HepG2 (cell line): ENCODE results near the gene PMIS2. TPM values are rescaled to one million over a fixed set of nuclear protein-coding genes. Genes with fewer than 3 reads are reported as not detected.

Source experiments
- ELF1 ChIP-seq: sonication (generic); formaldehyde crosslinking; IDR thresholded peaks from 2 replicates; pipeline ENCODE4 v1.4.0; 2020; ENCODE audit warnings: missing genetic modification reagents
- GPN1 ChIP-seq: sonication (generic); formaldehyde crosslinking; IDR thresholded peaks from 2 replicates; pipeline ENCODE4 v1.5.1; 2020; ENCODE audit warnings: missing genetic modification reagents, borderline replicate concordance
- NFE2L2 ChIP-seq: fragments of 150-350 bp; IDR thresholded peaks from 2 replicates; pipeline ENCODE4 v1.6.1; 2014; ENCODE audit warnings: low read length
- PITX1 ChIP-seq: sonication (generic); formaldehyde crosslinking; IDR thresholded peaks from 2 replicates; pipeline ENCODE4 v1.5.1; 2020; ENCODE audit warnings: mild to moderate bottlenecking, missing genetic modification reagents
- RFXAP ChIP-seq: sonication (generic); formaldehyde crosslinking; IDR thresholded peaks from 2 replicates; pipeline ENCODE4 v1.4.0; 2020; ENCODE audit warnings: missing genetic modification reagents, borderline replicate concordance
- SATB2 ChIP-seq: sonication (generic); formaldehyde crosslinking; IDR thresholded peaks from 2 replicates; pipeline ENCODE4 v1.5.0; 2020; ENCODE audit warnings: missing genetic modification reagents
- STAG1 ChIP-seq: sonication (generic); formaldehyde crosslinking; IDR thresholded peaks from 2 replicates; pipeline ENCODE4 v1.4.0; 2020; ENCODE audit warnings: missing genetic modification reagents
- TBL1XR1 ChIP-seq: fragments of 150-350 bp; IDR thresholded peaks from 2 replicates; pipeline ENCODE4 v1.6.1; 2014; ENCODE audit warnings: borderline replicate concordance, low read length; ENCODE audit not compliant: partially characterized antibody
- ZBTB43 ChIP-seq: sonication (generic); formaldehyde crosslinking; conservative IDR thresholded peaks from 2 replicates; pipeline ENCODE4 v1.4.0; 2020; ENCODE audit warnings: missing genetic modification reagents
- ZKSCAN1 ChIP-seq: fragments of 150-350 bp; IDR thresholded peaks from 2 replicates; pipeline ENCODE4 v1.6.1; 2014; ENCODE audit warnings: low read length
- ZNF230 ChIP-seq: sonication (generic); formaldehyde crosslinking; IDR thresholded peaks from 2 replicates; pipeline ENCODE4 v1.4.0; 2020; ENCODE audit warnings: mild to moderate bottlenecking, missing genetic modification reagents
- ZNF326 ChIP-seq: sonication (generic); formaldehyde crosslinking; IDR thresholded peaks from 2 replicates; pipeline ENCODE4 v1.4.0; 2020; ENCODE audit warnings: missing genetic modification reagents, borderline replicate concordance
- ZNF329 ChIP-seq: sonication (generic); formaldehyde crosslinking; IDR thresholded peaks from 2 replicates; pipeline ENCODE4 v1.9.0; 2021; ENCODE audit warnings: low read depth, mild to moderate bottlenecking, missing genetic modification reagents
- ZNF546 ChIP-seq: sonication (generic); formaldehyde crosslinking; conservative IDR thresholded peaks from 2 replicates; pipeline ENCODE4 v1.8.1; 2023; ENCODE audit warnings: mild to moderate bottlenecking, missing genetic modification reagents
- ZNF550 ChIP-seq: sonication (generic); formaldehyde crosslinking; IDR thresholded peaks from 2 replicates; pipeline ENCODE4 v1.4.0; 2020; ENCODE audit warnings: mild to moderate bottlenecking, missing genetic modification reagents, borderline replicate concordance
- ZNF589 ChIP-seq: sonication (generic); formaldehyde crosslinking; conservative IDR thresholded peaks from 2 replicates; pipeline ENCODE4 v1.8.0; 2022; ENCODE audit warnings: mild to moderate bottlenecking, moderate library complexity, missing genetic modification reagents
- ZNF704 ChIP-seq: sonication (generic); formaldehyde crosslinking; IDR thresholded peaks from 2 replicates; pipeline ENCODE4 v1.8.1; 2023; ENCODE audit warnings: mild to moderate bottlenecking, inconsistent platforms, moderate library complexity, missing genetic modification reagents, borderline replicate concordance
- ZNF883 ChIP-seq: sonication (generic); formaldehyde crosslinking; IDR thresholded peaks from 2 replicates; pipeline ENCODE4 v1.5.1; 2020; ENCODE audit warnings: mild to moderate bottlenecking, missing genetic modification reagents; ENCODE audit errors: not compliant biosample characterization
- ZSCAN20 ChIP-seq: sonication (generic); formaldehyde crosslinking; IDR thresholded peaks from 2 replicates; pipeline ENCODE4 v1.4.0; 2020; ENCODE audit warnings: missing genetic modification reagents, mild to moderate bottlenecking, borderline replicate concordance
- polyA plus RNA-seq, 8 experiments: library from polyadenylated mRNA; depleted of rRNA in 3 of 8; stranded (reverse) in 7 of 8; unstranded in 1 of 8; fragments of >200 nt; fragmentation: Illumina TruSeq in 4 of 8; extraction: Trizol in 4 of 8; gene quantifications; 2 replicates each; pipeline versions ENCODE4 v1.2.1 to v1.2.3, GENCODE V29; 2011 to 2016; ENCODE audit warnings: low read depth in 4 of 8, missing spikeins in 1 of 8, mixed read lengths in 1 of 8; ENCODE audit not compliant: insufficient read depth in 1 of 8
- total RNA-seq, 5 experiments: library from RNA; depleted of rRNA; stranded (reverse); fragments of >200 nt; fragmentation: Illumina TruSeq; extraction: Trizol; gene quantifications; 2 replicates each; pipeline ENCODE4 v1.2.3, GENCODE V29; 2016; ENCODE audit warnings: low read depth in 1 of 5
- TF ChIP-seq, protein P1 (sequence below): sonication (generic); formaldehyde crosslinking; IDR thresholded peaks from one replicate; pipeline ENCODE4 v1.5.1; 2020; ENCODE audit warnings: mild to moderate bottlenecking, missing genetic modification reagents; ENCODE audit errors: not compliant biosample characterization

PMIS2 gene
- total and polyA plus RNA-seq, 2 of the 13 experiments (the other 11 are each of a cell fraction or from before 2014, with no cell fraction given) = not detected

DNA sequence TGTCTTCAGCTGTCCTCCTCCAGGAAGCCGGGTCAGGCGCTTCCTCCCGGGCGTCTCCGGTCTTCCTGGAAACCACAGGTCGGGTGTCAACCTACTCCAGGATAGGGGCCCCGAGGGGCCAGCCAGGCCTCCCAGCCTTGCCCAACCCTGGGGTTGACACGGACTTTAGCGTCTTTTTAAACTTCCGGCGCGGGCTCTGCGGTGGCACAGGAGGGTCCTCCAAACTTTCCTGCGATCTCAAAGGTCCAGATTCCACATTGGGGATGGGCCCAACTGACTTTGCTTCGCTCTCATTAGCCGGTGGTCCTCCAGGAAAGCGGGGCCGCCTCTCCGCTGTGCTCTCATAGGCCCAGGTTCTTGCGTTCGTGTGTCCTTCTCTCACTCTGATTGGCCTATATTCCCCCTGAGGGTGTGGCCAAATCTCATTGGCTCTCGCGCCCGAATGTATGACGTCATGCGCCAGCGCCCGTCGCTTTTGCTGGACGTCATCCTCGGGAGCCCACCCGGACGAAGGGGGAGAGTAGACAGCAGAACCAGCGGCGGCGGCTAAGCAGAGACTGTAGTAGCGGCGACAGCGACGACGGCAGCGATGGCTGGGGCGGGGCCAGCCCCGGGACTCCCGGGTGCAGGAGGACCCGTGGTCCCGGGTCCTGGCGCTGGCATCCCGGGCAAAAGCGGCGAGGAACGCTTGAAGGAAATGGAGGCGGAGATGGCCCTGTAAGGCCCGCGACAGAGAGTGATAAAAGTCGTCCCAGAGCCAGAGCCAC is 42.8 kb downstream of the PMIS2 start, which contains the start of gene RBM42 (continued):
- TF ChIP-seq, protein P1, sequence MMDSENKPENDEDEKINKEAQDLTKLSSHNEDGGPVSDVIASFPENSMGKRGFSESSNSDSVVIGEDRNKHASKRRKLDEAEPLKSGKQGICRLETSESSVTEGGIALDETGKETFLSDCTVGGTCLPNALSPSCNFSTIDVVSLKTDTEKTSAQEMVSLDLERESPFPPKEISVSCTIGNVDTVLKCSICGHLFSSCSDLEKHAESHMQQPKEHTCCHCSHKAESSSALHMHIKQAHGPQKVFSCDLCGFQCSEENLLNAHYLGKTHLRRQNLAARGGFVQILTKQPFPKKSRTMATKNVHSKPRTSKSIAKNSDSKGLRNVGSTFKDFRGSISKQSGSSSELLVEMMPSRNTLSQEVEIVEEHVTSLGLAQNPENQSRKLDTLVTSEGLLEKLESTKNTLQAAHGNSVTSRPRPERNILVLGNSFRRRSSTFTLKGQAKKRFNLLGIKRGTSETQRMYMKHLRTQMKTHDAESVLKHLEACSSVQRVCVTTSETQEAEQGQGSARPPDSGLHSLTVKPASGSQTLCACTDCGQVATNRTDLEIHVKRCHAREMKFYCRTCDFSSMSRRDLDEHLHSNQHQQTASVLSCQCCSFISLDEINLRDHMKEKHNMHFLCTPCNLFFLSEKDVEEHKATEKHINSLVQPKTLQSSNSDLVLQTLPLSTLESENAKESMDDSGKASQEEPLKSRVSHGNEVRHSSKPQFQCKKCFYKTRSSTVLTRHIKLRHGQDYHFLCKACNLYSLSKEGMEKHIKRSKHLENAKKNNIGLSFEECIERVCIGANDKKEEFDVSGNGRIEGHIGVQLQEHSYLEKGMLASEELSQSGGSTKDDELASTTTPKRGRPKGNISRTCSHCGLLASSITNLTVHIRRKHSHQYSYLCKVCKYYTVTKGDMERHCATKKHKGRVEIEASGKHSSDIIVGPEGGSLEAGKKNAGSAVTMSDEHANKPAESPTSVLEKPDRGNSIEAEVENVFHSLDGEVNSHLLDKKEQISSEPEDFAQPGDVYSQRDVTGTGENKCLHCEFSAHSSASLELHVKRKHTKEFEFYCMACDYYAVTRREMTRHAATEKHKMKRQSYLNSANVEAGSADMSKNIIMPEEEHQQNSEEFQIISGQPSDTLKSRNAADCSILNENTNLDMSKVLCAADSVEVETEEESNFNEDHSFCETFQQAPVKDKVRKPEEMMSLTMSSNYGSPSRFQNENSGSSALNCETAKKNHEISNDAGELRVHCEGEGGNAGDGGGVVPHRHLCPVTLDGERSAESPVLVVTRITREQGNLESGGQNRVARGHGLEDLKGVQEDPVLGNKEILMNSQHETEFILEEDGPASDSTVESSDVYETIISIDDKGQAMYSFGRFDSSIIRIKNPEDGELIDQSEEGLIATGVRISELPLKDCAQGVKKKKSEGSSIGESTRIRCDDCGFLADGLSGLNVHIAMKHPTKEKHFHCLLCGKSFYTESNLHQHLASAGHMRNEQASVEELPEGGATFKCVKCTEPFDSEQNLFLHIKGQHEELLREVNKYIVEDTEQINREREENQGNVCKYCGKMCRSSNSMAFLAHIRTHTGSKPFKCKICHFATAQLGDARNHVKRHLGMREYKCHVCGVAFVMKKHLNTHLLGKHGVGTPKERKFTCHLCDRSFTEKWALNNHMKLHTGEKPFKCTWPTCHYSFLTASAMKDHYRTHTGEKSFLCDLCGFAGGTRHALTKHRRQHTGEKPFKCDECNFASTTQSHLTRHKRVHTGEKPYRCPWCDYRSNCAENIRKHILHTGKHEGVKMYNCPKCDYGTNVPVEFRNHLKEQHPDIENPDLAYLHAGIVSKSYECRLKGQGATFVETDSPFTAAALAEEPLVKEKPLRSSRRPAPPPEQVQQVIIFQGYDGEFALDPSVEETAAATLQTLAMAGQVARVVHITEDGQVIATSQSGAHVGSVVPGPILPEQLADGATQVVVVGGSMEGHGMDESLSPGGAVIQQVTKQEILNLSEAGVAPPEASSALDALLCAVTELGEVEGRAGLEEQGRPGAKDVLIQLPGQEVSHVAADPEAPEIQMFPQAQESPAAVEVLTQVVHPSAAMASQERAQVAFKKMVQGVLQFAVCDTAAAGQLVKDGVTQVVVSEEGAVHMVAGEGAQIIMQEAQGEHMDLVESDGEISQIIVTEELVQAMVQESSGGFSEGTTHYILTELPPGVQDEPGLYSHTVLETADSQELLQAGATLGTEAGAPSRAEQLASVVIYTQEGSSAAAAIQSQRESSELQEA (CRISPR knock-in tag) = no peak
- TF ChIP-seq STAG1 (CRISPR knock-in tag) (no peak), ZNF589 (CRISPR knock-in tag) (no peak), ZNF329 (CRISPR knock-in tag) (no peak), ZNF326 (CRISPR knock-in tag) (no peak), PITX1 (CRISPR knock-in tag) (peak; percentile 25; the same call in 1 of the 2 replicates), ZNF550 (CRISPR knock-in tag) (no peak), RFXAP (CRISPR knock-in tag) (peak; percentile 98), SATB2 (CRISPR knock-in tag) (no peak), ZSCAN20 (CRISPR knock-in tag) (no peak), ZNF704 (CRISPR knock-in tag) (peak; percentile 64; the same call in 1 of the 2 replicates), ZNF230 (peak; percentile 90), ZKSCAN1 (peak; percentile 85), ZNF883 (no peak), GPN1 (CRISPR knock-in tag) (no peak; the same call in 1 of the 2 replicates), ZBTB43 (CRISPR knock-in tag) (no peak), TBL1XR1 (peak; percentile 83), ZNF546 (CRISPR knock-in tag) (no peak), ELF1 (CRISPR knock-in tag) (peak; percentile 88), NFE2L2 (no peak)
